ENCODE data around the gene C19orf67. TPM values are rescaled to one million over a fixed set of nuclear protein-coding genes. Genes with fewer than 3 reads are reported as not detected.
A peak's percentile ranks its signal among the peaks of the same experiment; 100 is the strongest.

Gene C19orf67
- total and polyA plus RNA-seq, 2 of the 13 experiments (the other 11 are each of a cell fraction or from before 2014, with no cell fraction given): 0.11 to 0.32 TPM

- Histone ChIP-seq H4K20me1 (ENCODE audit: insufficient read depth, low read length) (no peaks in the 10 kb centered on the region), H3K4me3 (replicated peaks in 1 of 3; ENCODE audit: insufficient read depth in 1 of 3, low read depth in 2 of 3, low read length in 3 of 3) (peak overlapping the region; percentile 76 to 94 (median 80)), H2AFZ (ENCODE audit: low read length) (no peak overlapping the region), H3K27ac (ENCODE audit: extremely low read length, insufficient read depth, low read length) (peak overlapping the region; percentile 91), H3K27me3 (ENCODE audit: control insufficient read depth in 1 of 2, insufficient read depth in 2 of 2, low read length in 2 of 2) (no peaks in the 10 kb centered on the region; a peak in 2 of 5 replicates), H3K79me2 (ENCODE audit: insufficient read depth, low read length) (peaks cover 3% of the 10 kb centered on the region), H3K4me1 (ENCODE audit: insufficient read depth, low read length) (peaks cover 8% of the 10 kb centered on the region), H3K4me2 (ENCODE audit: low read depth, low read length) (peak overlapping the region; percentile 98), H3K36me3 (replicated peaks in 1 of 2; ENCODE audit: control insufficient read depth in 1 of 2, insufficient read depth in 2 of 2, low read length in 2 of 2) (no peaks in the 10 kb centered on the region), H3K9me3 (ENCODE audit: low read length) (no peaks in the 10 kb centered on the region), H3K9ac (ENCODE audit: insufficient read depth, low read depth, low read length) (peak overlapping the region; percentile 79)
- intact Hi-C loops (cut with micrococcal nuclease; ENCODE audit: unreplicated experiment) (loop anchor here (5.0 kb wide), 1 partner anchor 66 kb away; the partner anchor contains the start of gene RFX1), in situ Hi-C loops (cut with HindIII; ENCODE audit: extremely low pct_ligation_motif_present, low pct_unique_long_range_greater_than_20kb) (loop anchor here (5.0 to 25.0 kb wide), 2 partner anchors 191 to 311 kb away; partner anchors contain the start of genes C19orf53 and MRI1)
- no TSS peak for BruUV-seq (replicated peaks)
- ChIA-PET POLR2A (interaction anchor here (1.1 to 5.2 kb wide), 9 partner anchors 8 to 200 kb away, joined by 3 to 62 read pairs (median 6); partner anchors contain the start of genes ASF1B, DCAF15, IL27RA and PALM3), CTCF (ENCODE audit: low intra/inter-chr PET ratio, low total read pairs) (interaction anchor here (0.6 to 4.7 kb wide), 6 partner anchors 12 to 192 kb away, joined by 3 to 79 read pairs (median 4); partner anchors contain the start of gene SAMD1)
- ATAC-seq: peak; percentile 46
- DNase-seq (ENCODE audit: low spot score): no peak
- WGBS (ENCODE audit: low lambda C conversion rate): 0% methylated on average over 23 of the region's 106 CpGs
- FAIRE-seq: no peak
- no peak for TF ChIP-seq NFIB (CRISPR knock-in tag; IDR thresholded peaks at IDR 0.05; ENCODE audit: borderline replicate concordance)
- peak; percentile 69; the same call in 1 of the 2 replicates for TF ChIP-seq RBFOX2 (IDR thresholded peaks at IDR 0.05; ENCODE audit: low read depth, low read length)
- no peak for TF ChIP-seq ZNF841 (CRISPR knock-in tag; IDR thresholded peaks at IDR 0.05; ENCODE audit: borderline replicate concordance)
- no peak for TF ChIP-seq RARG (CRISPR knock-in tag; IDR thresholded peaks at IDR 0.05; ENCODE audit: low read depth)
- peak; percentile 99 for TF ChIP-seq HNRNPLL (IDR thresholded peaks at IDR 0.05; ENCODE audit: low read depth, low read length, poor library complexity, severe bottlenecking)
- TF ChIP-seq YEATS4 (CRISPR knock-in tag; IDR thresholded peaks at IDR 0.05; ENCODE audit: borderline replicate concordance): peak; percentile 27; the same call in 1 of the 2 replicates
- no peak for TF ChIP-seq E2F5 (CRISPR knock-in tag; conservative IDR thresholded peaks at IDR 0.05)
- TF ChIP-seq POGK (CRISPR knock-in tag; conservative IDR thresholded peaks at IDR 0.05): 0 out of 2 replicates have a peak, but pooled peaks have one; percentile 18
- TF ChIP-seq RAD21 (CRISPR knock-in tag; IDR thresholded peaks at IDR 0.05): peak; percentile 75
- peak; percentile 69 for TF ChIP-seq ARNT2 (CRISPR knock-in tag; IDR thresholded peaks at IDR 0.05; ENCODE audit: low read depth)
- 0 out of 2 replicates have a peak, but pooled peaks have one; percentile 33 for TF ChIP-seq MED13 (CRISPR knock-in tag; IDR thresholded peaks at IDR 0.05)
- TF ChIP-seq E2F1 (CRISPR knock-in tag; IDR thresholded peaks at IDR 0.05): no peak
- TF ChIP-seq ZNF607 (CRISPR knock-in tag; IDR thresholded peaks at IDR 0.05; ENCODE audit: borderline replicate concordance): no peak
- TF ChIP-seq ZNF615 (CRISPR knock-in tag; IDR thresholded peaks at IDR 0.05; ENCODE audit: borderline replicate concordance): no peak
- TF ChIP-seq, protein P1, sequence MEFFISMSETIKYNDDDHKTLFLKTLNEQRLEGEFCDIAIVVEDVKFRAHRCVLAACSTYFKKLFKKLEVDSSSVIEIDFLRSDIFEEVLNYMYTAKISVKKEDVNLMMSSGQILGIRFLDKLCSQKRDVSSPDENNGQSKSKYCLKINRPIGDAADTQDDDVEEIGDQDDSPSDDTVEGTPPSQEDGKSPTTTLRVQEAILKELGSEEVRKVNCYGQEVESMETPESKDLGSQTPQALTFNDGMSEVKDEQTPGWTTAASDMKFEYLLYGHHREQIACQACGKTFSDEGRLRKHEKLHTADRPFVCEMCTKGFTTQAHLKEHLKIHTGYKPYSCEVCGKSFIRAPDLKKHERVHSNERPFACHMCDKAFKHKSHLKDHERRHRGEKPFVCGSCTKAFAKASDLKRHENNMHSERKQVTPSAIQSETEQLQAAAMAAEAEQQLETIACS (CRISPR knock-in tag; IDR thresholded peaks at IDR 0.05): peak; percentile 84
- TF ChIP-seq ZNF468 (CRISPR knock-in tag; IDR thresholded peaks at IDR 0.05): no peak
- TF ChIP-seq POLR2G (IDR thresholded peaks at IDR 0.05; ENCODE audit: low read depth, low read length): 0 out of 2 replicates have a peak, but pooled peaks have one; percentile 11
Measured at GRCh38 chr19:14073261-14073924, 12.2 kb downstream of the C19orf67 start.
